ENCODE measurements around the gene PRPH2.
"Not testable (repeated sequence)": the region's sequence is repeated elsewhere in the genome, so short reads cannot be mapped to it uniquely, and the experiment has no call there.

The PRPH2 gene

DNA sequence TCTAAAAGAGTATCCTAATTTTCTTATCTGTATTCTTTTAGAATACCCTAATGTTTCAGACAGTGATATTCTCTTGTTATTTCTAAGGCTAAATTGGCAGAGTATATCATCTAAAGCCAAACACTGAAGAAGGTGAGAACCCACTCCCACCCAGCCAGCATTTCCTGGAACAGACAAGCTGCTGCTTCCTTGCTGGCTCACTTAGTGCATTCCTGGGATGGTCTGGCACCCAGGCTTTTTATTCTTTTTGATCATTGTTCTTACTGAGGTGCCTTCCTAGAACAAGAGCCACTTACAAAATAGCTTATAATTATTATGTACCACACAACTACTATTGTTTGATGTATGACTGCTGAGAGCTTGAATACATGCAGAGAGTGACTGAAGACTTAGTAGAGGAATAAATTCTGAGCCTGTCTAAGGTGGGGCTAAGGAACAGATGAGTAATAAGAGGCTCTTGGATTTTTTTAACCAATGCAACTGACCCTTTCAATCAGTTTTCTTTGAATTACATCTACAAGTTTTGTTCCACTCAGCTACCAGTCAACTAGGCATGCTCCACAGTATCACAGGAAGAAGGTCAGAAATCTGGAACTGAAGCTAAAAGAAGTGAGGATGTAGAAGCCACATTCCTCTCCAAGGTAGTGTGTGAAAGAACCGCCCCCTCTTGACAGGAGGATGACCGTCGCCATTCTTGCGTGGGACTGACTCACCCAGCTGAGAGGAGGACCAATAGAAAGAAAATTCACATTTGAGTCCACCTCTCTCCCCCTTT lies 30.1 kb downstream of the PRPH2 start:
- TF ChIP-seq, protein P1, sequence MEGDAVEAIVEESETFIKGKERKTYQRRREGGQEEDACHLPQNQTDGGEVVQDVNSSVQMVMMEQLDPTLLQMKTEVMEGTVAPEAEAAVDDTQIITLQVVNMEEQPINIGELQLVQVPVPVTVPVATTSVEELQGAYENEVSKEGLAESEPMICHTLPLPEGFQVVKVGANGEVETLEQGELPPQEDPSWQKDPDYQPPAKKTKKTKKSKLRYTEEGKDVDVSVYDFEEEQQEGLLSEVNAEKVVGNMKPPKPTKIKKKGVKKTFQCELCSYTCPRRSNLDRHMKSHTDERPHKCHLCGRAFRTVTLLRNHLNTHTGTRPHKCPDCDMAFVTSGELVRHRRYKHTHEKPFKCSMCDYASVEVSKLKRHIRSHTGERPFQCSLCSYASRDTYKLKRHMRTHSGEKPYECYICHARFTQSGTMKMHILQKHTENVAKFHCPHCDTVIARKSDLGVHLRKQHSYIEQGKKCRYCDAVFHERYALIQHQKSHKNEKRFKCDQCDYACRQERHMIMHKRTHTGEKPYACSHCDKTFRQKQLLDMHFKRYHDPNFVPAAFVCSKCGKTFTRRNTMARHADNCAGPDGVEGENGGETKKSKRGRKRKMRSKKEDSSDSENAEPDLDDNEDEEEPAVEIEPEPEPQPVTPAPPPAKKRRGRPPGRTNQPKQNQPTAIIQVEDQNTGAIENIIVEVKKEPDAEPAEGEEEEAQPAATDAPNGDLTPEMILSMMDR (IDR thresholded peaks at IDR 0.05; ENCODE audit: insufficient read depth, low read depth, low read length, missing control alignments): no peak
- no peak for DNase-seq (ENCODE audit: low read depth)
- no peak overlapping the region for H3K4me3 ChIP-seq (ENCODE audit: low read depth, low read length)

DNA sequence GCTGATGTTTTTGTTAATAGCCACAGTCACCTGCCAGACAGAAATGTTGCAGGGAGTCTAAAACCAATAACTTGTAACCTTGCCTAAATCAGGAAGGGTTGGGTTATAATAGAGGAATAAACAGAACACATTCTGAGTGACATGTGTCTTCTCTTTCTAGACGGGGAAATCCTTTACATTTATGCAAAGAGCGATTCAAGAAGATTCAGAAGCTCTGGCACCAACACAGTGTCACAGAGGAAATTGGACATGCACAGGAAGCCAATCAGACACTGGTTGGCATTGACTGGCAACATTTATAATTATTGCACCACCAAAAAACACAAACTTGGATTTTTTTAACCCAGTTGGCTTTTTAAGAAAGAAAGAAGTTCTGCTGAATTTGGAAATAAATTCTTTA lies 31.5 kb downstream of the PRPH2 start:
- TF ChIP-seq, protein P1 (IDR thresholded peaks at IDR 0.05; ENCODE audit: insufficient read depth, low read depth, low read length, missing control alignments): no peak
- H3K4me3 ChIP-seq (ENCODE audit: low read depth, low read length): no peak overlapping the region
- no peak for DNase-seq (ENCODE audit: low read depth)

DNA sequence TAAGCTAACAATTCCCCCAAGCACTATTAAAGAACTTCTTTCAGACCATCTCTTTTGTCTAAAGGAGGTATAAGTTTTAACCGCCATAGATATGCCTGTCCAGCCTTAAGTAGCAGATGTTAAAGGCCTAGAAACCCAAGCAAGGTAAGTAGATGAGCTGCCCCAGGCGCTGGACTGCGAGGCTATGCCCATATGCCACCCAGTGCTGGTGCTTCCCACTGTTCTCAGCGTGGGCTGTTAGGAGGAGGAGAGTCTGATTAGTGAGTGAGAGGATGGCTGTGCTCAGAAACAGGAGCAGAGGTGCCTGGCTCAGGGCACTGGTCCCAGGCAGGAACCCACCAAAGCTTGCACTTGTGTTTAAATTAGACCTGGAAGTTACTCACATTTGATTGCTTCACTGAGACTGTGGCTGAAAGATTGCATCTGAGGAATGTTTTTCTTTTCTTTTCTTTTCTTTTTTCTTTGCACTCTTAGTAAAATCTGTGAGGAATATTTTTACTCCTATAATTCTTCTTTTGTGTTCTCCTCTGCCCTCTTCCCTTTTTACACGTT lies 32.2 kb downstream of the PRPH2 start:
- DNase-seq (ENCODE audit: low read depth): no peak
- no peak overlapping the region for H3K4me3 ChIP-seq (ENCODE audit: low read depth, low read length)
- TF ChIP-seq, protein P1 (IDR thresholded peaks at IDR 0.05; ENCODE audit: insufficient read depth, low read depth, low read length, missing control alignments): no peak

DNA sequence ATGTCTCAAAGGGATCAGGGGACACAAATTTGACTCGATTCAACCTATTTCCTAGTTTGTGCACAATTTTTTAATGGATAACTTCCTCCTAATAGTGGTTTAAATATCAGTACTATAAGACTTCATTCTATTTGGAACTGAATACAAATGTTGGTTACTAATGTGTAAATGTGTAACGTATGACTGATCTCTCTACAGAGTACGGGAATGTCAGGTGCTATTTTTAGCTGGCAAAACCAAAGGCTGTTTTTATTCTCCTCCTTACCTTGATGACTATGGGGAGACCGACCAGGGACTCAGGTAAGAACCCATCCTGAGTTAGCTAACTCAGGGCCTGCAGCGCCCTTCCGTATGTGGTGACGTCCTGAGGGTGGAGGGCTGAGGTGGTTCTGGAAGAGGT lies 33.0 kb downstream of the PRPH2 start:
- H3K4me3 ChIP-seq (ENCODE audit: low read depth, low read length): no peak overlapping the region
- TF ChIP-seq, protein P1 (IDR thresholded peaks at IDR 0.05; ENCODE audit: insufficient read depth, low read depth, low read length, missing control alignments): no peak
- no peak for DNase-seq (ENCODE audit: low read depth)

DNA sequence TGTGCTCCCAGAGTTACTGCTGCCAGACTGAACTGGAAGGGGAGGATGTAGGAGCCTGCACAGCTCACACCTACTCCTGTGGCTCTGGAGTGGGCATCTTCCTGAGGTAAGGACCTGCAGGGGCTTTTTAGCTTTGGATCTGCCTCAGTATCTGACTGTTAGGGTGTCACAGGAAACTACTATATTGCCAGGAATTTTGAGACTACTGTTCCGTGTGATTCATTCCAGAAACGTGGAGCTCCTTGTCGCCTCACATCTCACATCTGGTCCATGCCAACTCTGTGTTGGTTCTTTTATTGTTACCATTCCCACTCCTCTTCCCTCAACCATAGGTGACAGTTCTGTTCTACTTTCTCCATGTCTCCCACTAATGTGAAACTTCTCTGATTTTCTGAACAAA lies 34.1 kb downstream of the PRPH2 start:
- DNase-seq (ENCODE audit: low read depth): no peak
- no peak overlapping the region for H3K4me3 ChIP-seq (ENCODE audit: low read depth, low read length)
- TF ChIP-seq, protein P1 (IDR thresholded peaks at IDR 0.05; ENCODE audit: insufficient read depth, low read depth, low read length, missing control alignments): no peak

DNA sequence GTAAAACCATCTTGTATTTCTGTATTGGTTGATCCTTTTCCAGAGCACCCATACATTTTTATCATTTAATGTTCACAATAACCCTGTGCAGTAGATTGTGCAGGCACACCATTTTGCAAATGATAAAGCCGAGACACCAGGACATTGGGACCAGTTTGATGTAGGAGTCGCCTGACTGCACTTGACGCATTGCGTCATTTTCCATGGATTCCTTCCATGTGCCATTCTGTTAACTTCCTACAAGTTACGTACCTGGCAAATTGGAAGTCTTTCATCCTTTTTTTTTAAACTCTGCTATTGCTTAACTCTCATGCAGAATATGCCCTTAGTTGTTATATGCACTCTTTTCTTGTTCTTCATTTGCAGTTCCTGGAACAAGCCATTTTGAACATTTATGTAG lies 43.0 kb downstream of the PRPH2 start:
- no peak for DNase-seq (ENCODE audit: low read depth)
- TF ChIP-seq, protein P1 (IDR thresholded peaks at IDR 0.05; ENCODE audit: insufficient read depth, low read depth, low read length, missing control alignments): no peak
- H3K4me3 ChIP-seq (ENCODE audit: low read depth, low read length): no peak overlapping the region

DNA sequence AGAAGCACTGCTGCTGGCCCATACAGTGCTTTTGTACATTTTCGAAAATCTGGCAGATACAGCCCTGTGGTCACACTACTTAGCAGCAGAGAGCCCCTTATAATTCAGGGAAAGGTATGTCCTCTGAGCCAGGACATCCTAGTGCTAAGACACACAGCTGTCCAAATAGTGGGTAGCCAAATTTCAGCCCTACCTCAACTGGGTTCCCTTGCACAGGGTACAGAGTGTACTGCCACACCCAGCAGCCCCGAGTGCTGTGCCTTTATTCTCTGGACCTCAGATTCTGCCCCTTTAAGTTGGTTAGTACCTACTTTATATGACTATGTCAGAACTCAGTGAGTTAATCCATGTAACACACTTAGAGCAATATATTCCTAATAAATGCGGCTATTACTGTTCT lies 47.6 kb downstream of the PRPH2 start:
- no peak overlapping the region for H3K4me3 ChIP-seq (ENCODE audit: low read depth, low read length)
- no peak for DNase-seq (ENCODE audit: low read depth)
- TF ChIP-seq, protein P1 (IDR thresholded peaks at IDR 0.05; ENCODE audit: insufficient read depth, low read depth, low read length, missing control alignments): no peak

DNA sequence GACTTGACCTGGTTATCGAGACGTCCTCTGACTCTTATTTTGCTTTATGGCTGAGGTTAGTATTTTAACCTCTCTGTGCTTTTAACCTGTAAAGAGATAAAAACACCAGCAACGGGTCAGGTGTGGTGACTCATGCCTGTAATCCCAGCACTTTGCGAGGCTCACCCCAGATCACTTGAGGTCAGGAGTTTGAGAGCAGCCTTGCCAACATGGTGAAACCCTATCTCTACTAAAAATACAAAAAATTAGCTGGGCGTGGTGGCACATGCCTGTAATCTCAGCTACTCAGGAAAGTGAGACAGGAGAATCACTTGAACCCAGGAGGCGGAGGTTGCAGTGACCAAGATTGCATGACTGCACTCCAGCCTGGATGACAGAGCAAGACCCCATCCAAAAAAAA lies 48.0 kb downstream of the PRPH2 start:
- not testable (repeated sequence) for DNase-seq (ENCODE audit: low read depth); H3K4me3 ChIP-seq (ENCODE audit: low read depth, low read length)

Data from GM12865 (cell line).